Activated CD8-positive, alpha-beta memory T cell treated with anti-CD3 and anti-CD28 coated beads, Interleukin-2, amount 50 U/mL, for 4 hours (primary cell): Measurements from ENCODE around the gene CD38.

Experiments used
- DNase-seq: peaks from one replicate; pipeline ENCODE4 v3.0.0-alpha.2; 2020

Gene CD38

DNA sequence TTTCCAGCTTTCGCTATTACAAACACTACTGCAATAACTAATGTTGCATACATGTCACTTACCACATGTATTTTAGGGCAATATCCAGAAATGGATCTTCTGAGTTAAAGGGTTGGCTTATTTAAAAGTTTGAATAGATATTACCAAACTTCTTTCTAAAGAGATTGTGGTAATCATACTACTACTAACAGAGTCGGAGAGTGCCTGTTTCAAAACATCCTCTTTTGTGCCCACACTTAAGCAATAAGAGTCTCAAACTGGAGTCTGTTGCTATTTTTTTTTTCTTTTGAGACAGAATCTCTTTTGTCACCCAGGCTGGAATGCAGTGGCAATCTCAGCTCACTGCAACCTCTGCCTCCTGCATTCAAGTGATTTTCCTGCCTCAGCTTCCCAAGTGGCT is 124.6 kb downstream of the CD38 start:
- DNase-seq, result no peak
